T-helper 17 cell (primary cell): Measurements from ENCODE around the gene FRK. TPM values are rescaled to one million over a fixed set of nuclear protein-coding genes. Genes with fewer than 3 reads are reported as not detected.
A peak's percentile ranks its signal among the peaks of the same experiment; 100 is the strongest.

ENCODE experiments used
- ATAC-seq: fragments of 150-1000 bp; cut with Tn5 transposase; 2 replicates; pipeline ENCODE4 v1.10.0; 2021; ENCODE audit warnings: mild to moderate bottlenecking, moderate library complexity
- DNase-seq, 3 donors: peaks; one replicate each; pipeline versions ENCODE4 v3.0.0 to v3.0.0-alpha.2; 2020 to 2021
- H3K9me3 ChIP-seq: one replicate; pipeline ENCODE4 v1.7.0; 2013; ENCODE audit warnings: low read length, mild to moderate bottlenecking; ENCODE audit not compliant: control insufficient read depth, poor library complexity, severe bottlenecking
- H3K27ac Mint-ChIP-seq: one replicate; pipeline ENCODE4 v1.8.0; 2022; ENCODE audit warnings: mild to moderate bottlenecking, moderate library complexity, mixed read lengths
- H3K27me3 Mint-ChIP-seq: one replicate; pipeline ENCODE4 v1.8.0; 2022; ENCODE audit warnings: mixed read lengths
- H3K36me3 Mint-ChIP-seq: one replicate; pipeline ENCODE4 v1.8.0; 2022; ENCODE audit warnings: low read depth, mixed read lengths
- H3K4me1 Mint-ChIP-seq: one replicate; pipeline ENCODE4 v1.8.0; 2022; ENCODE audit warnings: mild to moderate bottlenecking, mixed read lengths
- H3K4me3 Mint-ChIP-seq: one replicate; pipeline ENCODE4 v1.8.0; 2022; ENCODE audit warnings: mild to moderate bottlenecking, moderate library complexity, mixed read lengths
- total RNA-seq, 4 donors: library from RNA in 2 of 4; stranded (reverse) in 2 of 4; gene quantifications; one replicate each; pipeline ENCODE4 v1.2.3 and lab custom pipeline; 2022 to 2026

The FRK gene, protein sequence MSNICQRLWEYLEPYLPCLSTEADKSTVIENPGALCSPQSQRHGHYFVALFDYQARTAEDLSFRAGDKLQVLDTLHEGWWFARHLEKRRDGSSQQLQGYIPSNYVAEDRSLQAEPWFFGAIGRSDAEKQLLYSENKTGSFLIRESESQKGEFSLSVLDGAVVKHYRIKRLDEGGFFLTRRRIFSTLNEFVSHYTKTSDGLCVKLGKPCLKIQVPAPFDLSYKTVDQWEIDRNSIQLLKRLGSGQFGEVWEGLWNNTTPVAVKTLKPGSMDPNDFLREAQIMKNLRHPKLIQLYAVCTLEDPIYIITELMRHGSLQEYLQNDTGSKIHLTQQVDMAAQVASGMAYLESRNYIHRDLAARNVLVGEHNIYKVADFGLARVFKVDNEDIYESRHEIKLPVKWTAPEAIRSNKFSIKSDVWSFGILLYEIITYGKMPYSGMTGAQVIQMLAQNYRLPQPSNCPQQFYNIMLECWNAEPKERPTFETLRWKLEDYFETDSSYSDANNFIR
- total RNA-seq (under 1 TPM in 1 of 2 donors, not detected in 1; 0.02 TPM), total RNA-seq (lab: John Stamatoyannopoulos, UW) (0.23 reads per million in 2 donors)

DNA sequence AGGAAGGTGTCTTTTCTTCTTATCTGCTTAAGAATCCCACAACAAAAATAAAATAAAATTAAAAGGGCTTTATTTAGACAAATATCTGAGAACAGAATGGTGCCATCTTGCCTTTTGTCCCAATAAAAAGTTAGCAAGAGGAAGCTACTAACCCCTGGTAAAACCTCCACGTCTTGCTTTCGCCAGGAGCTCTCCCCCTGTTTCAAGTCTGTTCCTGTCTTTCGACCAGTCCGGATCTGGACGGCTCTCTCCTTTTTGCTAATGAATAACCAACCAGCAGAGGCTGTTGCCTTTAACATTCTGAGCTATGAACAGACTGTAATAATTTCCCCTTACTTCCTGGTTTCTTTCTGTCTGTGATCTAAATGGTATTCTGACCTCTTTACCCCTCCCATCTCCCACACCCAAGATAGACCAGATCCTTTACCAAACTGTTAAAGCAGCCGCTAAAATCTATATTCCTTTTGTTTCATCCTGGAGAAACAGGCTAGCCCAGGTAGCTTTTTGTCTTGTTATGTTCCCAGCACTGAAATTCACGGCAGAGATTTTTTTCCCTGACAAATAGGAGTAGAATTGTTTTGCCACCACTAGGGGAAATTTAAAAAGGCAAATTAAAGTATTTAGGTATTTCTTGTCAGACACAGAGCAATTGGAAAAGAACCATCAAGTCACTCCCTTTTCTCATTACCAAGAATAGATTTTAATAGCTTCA, at the start of gene FRK:
Gene FRK, minus strand, starts transcription at position 320 of the 712 bp plus-strand sequence. CDS start 580 bp downstream, outside the sequence.
- Mint-ChIP-seq H3K27me3 (peaks cover 38% of the 10 kb centered on the region), H3K4me1 (no peaks in the 10 kb centered on the region), H3K27ac (no peak within 1 kb of the TSS), H3K36me3 (no peaks in the 10 kb centered on the region), H3K4me3 (no peak within 1 kb of the TSS)
- no peak for ATAC-seq
- no peaks in the 10 kb centered on the region for H3K9me3 ChIP-seq
- no peak for DNase-seq

DNA sequence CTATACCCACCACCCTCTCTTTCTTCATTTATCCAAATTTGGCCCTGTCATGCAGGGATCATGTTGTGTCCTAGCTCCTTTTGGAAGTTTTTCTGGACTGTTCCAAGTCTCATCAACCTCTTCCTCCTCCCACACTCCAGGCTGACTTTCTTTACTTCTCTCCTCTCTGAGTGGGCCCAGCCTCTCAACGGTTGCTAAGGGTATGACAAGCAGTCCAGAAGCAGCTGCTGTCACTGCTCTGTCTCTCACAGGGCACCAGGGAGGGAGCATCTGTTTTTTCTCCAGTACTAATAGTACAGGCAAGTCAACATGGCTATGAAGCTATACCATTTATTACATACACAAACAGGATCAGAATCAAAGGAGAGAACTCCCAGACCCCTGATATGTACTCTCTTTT, 48.1 kb upstream of the FRK start:
- H3K36me3 Mint-ChIP-seq = peaks cover 16% of the 10 kb centered on the region
- H3K4me3 Mint-ChIP-seq = no peak overlapping the region
- H3K27me3 Mint-ChIP-seq = no peaks in the 10 kb centered on the region
- peaks cover 26% of the 10 kb centered on the region for H3K4me1 Mint-ChIP-seq
- DNase-seq (no peak), ATAC-seq (no peak)
- no peaks in the 10 kb centered on the region for H3K9me3 ChIP-seq
- H3K27ac Mint-ChIP-seq = no peak overlapping the region

DNA sequence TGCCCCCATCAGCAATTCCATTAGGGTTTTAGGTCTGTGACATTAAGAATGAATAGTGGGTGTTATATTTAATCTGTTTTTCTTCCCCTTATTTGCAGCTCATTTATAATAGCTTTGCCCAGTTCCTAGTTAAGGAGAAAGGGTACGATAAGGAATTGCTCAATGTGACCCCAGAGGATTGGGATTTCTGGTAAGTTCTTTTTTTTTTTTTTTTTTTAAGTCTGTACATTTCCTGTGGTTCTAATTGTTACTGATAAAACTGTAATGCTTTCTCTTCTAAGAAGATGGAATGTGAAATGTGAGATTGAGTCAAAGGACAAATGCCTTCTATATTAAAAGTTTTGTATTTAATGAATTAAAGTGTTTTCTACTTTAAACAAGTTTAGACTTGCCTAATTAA, 45.5 kb upstream of the FRK start:
- Mint-ChIP-seq H3K27ac (no peak overlapping the region), H3K4me1 (peaks cover 46% of the 10 kb centered on the region), H3K36me3 (peaks cover 13% of the 10 kb centered on the region), H3K27me3 (no peaks in the 10 kb centered on the region), H3K4me3 (no peak overlapping the region)
- DNase-seq = no peak
- no peaks in the 10 kb centered on the region for H3K9me3 ChIP-seq
- no peak for ATAC-seq

DNA sequence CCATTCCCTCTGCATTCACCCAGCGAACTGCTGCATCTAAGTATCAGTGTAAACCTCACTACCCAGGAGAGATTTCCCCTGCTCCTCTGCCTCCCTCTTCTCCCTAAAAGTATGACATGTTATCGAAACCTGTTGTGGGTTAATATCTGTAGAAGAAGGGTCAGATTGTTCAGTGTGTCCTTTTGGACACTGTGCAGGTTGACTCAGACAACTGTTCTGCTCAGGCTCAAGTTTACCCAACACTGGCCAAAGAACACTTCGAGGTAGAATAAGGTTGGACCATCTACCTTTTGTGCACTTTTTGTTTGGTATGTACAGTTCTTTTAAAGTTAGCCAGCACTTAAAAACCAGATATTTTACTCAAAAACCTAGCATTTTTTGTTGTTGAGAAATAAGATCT, 44.6 kb upstream of the FRK start:
- ATAC-seq (no peak), DNase-seq (no peak)
- Mint-ChIP-seq H3K4me1 (peaks cover 46% of the 10 kb centered on the region), H3K4me3 (no peak overlapping the region), H3K27ac (no peak overlapping the region), H3K36me3 (peaks cover 9% of the 10 kb centered on the region), H3K27me3 (no peaks in the 10 kb centered on the region)
- H3K9me3 ChIP-seq = no peaks in the 10 kb centered on the region

DNA sequence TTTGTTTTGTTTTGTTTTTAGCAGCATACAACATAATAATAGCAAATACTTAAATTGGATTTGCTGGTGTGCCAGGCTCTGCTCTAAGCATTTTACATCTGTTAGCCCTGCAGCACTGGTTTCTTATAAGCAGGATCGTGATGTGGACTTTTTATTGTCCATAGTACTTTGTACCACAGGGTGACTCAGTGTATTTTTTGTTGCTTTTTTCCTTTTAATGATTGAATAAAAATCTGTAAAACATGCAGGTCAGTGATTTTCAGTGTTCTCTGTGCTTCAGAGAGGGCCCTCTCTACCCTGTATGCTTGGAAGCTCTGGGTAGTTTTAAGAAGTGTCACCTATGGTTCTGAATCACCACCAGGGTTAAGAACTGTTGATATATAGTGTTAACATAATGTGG, 43.9 kb upstream of the FRK start:
- Mint-ChIP-seq H3K27me3 (no peaks in the 10 kb centered on the region), H3K27ac (no peak overlapping the region), H3K4me1 (peaks cover 47% of the 10 kb centered on the region), H3K36me3 (peaks cover 7% of the 10 kb centered on the region), H3K4me3 (no peak overlapping the region)
- ATAC-seq (no peak), DNase-seq (no peak)
- H3K9me3 ChIP-seq = no peaks in the 10 kb centered on the region

DNA sequence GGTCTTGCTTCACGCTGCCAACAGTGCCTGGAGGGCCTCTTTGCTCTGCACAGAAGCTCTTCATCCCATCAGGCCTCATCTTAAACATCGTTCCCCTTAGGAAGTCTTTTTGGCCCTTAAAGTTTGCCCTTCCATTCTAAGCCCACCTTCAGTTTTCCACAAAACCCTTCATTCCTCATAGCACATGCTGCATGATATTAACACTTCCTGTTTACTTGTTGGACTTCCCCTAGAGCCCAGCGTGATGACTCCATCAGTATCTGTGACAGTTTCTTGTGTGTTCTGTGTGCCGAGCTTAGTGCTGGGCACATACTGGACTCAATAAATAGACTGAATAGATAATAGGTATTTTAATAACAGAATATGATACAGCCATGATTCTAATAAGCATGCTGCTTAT, 42.2 kb upstream of the FRK start:
- peaks cover 43% of the 10 kb centered on the region for H3K4me1 Mint-ChIP-seq
- peak overlapping the region; percentile 29 for H3K27ac Mint-ChIP-seq
- no peak overlapping the region for H3K4me3 Mint-ChIP-seq
- H3K9me3 ChIP-seq = no peaks in the 10 kb centered on the region
- no peak for ATAC-seq
- no peaks in the 10 kb centered on the region for H3K27me3 Mint-ChIP-seq
- no peak for DNase-seq
- H3K36me3 Mint-ChIP-seq = no peaks in the 10 kb centered on the region

DNA sequence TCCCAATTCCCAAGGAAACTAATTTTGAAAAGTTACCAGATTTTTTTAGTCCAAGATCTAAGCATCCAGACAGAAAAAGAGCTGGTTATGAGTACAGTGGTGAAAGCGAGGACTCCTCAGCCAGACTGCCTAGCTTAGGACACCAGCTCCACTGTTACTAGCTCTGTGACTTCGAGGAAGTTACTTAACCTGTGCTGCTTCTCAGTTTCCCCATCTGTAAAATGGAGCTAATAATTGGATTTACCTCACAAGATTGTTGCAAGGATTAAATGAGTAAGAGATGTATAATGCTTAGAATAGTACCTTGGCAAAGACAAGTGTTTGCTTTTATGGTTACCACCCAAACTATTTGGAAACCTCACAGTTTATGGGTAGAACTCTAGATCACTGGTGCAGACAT, 41.1 kb upstream of the FRK start:
- ATAC-seq (no peak), DNase-seq (no peak)
- Mint-ChIP-seq H3K4me3 (peak overlapping the region; percentile 91), H3K27ac (peak overlapping the region; percentile 66), H3K36me3 (no peaks in the 10 kb centered on the region), H3K27me3 (no peaks in the 10 kb centered on the region), H3K4me1 (peaks cover 43% of the 10 kb centered on the region)
- H3K9me3 ChIP-seq = no peaks in the 10 kb centered on the region

DNA sequence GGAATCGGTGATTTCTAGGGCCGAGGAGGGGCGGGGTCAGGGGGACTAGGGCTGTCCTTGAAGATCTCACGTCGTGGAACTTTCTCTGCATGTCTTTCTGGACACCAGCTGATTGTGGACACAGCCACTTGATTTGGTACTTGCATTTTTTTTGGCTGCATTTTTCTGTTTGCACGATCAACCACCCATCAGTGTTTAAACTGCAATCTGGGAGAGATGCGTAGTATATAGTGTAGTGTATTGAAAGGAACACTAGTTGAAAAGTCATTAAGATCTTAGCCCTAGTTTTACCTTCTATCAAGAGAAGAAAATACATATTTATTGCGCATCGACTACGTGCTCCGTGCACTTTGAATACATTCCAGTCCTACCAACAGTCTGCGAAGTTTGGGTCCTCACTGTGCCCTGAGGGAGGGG, 40.6 kb upstream of the FRK start:
- Mint-ChIP-seq H3K36me3 (no peaks in the 10 kb centered on the region), H3K27ac (peak overlapping the region; percentile 66), H3K4me3 (peak overlapping the region; percentile 91), H3K27me3 (no peaks in the 10 kb centered on the region), H3K4me1 (peaks cover 43% of the 10 kb centered on the region)
- no peak for DNase-seq
- H3K9me3 ChIP-seq = no peaks in the 10 kb centered on the region
- peak; percentile 4 for ATAC-seq

DNA sequence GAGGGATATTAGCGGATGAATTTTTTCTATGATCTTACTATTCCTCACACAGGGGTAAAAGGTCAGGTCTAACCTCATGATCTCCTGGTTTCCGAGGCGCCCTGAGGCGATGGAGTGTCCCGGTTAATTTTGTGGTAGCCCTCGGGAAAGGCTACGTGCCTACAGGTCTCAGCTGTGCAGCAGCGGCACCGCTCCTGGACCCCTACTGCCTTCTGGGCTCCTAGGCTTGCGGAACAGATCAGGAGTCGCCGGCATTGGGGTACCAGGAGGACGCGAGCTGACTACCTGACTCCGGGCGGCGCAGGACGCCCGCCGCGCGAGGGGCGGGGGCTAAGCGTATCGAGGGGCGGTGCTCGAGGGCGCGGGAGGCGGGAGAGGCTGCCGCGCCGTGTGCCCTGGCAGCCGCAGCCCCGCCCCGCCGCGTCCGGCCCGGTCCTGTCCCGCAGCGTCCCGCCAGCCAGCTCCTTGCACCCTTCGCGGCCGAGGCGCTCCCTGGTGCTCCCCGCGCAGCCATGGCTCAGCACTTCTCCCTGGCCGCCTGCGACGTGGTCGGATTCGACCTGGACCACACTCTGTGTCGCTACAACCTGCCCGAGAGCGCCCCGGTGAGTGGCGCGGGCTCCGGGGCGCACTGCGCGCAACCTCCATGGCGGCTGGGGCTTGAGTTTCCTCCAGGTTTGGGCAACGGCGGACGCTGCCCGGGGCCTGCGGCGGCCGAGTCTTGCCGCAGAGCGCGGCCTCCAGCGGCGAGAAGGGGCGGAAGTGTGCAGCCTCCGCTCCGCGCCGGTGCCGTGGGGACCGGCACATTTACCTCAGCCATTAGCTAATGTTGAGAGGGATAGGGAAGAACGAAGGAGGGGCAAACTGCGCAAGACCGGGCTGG, 40.0 kb upstream of the FRK start, which contains the start of gene NT5DC1:
Gene NT5DC1, plus strand, starts transcription at position 435 of the 883 bp plus-strand sequence. Its CDS starts 78 bp downstream, at position 513.
- H3K9me3 ChIP-seq = no peaks in the 10 kb centered on the region
- DNase-seq (peak; percentile 74 to 76 (median 75)), ATAC-seq (peak; percentile 91)
- H3K36me3 Mint-ChIP-seq = no peaks in the 10 kb centered on the region
- H3K27ac Mint-ChIP-seq = peak within 1 kb of the TSS; percentile 66
- H3K4me3 Mint-ChIP-seq = peak within 1 kb of the TSS; percentile 91
- H3K27me3 Mint-ChIP-seq = no peaks in the 10 kb centered on the region
- peaks cover 38% of the 10 kb centered on the region for H3K4me1 Mint-ChIP-seq

DNA sequence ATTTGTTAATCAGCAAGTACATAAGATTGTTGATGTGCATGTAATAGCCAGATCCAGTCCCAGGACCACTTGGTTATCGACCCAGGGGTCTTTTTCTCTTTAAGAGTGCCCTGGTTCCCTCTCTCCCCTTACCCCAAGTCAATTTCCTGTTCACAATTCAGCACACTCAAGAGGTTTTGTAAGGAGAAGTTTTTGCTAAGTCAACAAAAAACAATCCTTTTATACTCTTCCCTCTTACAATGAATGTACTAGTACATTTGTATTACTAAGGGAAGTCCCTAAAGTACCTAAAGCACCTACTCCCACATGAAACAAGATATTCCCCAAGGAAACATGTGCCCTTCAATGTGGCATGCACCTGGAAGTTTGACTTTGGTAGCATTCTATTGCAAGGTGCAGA, 38.3 kb upstream of the FRK start:
- H3K36me3 Mint-ChIP-seq = no peaks in the 10 kb centered on the region
- DNase-seq = no peak
- H3K4me3 Mint-ChIP-seq = no peak overlapping the region
- H3K27me3 Mint-ChIP-seq = no peaks in the 10 kb centered on the region
- no peak for ATAC-seq
- no peaks in the 10 kb centered on the region for H3K9me3 ChIP-seq
- no peak overlapping the region for H3K27ac Mint-ChIP-seq
- peaks cover 29% of the 10 kb centered on the region for H3K4me1 Mint-ChIP-seq

DNA sequence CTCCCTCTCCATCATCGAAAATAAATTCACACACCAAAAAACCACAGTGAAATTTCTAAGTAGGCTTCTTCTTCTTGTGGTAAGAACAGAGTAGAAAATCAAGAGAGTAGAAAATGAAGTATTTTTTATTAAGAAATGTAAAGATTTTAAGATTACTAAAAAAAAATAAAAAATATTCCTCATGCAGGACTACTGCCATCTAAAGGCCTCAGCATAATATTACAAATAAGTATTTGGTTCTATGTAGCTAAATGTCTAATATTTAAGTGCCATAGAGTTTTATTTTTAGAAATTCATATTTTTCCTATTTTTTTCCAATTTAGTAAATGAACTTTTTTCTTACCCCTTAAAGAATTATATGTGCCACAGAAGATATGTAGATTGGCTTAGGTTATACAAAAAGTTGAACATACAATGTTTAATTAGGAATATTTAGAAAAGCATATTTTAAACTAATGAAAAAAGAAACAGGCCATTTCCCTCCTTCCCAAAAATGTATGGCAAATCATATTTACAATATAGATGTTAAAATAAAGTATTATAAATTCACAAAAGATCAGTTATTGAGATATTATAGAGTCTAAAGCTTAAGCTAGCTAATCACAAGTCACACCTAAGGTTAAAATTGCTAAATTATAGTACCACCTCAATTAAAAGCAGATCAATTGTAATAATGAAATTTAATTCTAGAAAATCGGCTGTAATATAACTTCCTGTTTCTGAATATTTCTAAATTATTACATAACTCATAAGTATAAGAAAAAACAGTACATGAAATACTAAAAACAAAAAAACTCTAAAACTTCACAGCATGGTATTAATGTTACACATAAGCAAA, 36.5 kb upstream of the FRK start:
- Mint-ChIP-seq H3K27me3 (peaks cover 11% of the 10 kb centered on the region), H3K4me1 (peaks cover 13% of the 10 kb centered on the region), H3K36me3 (no peaks in the 10 kb centered on the region), H3K27ac (no peak overlapping the region), H3K4me3 (no peak overlapping the region)
- DNase-seq = no peak
- no peak for ATAC-seq
- H3K9me3 ChIP-seq = no peaks in the 10 kb centered on the region
